Astrocyte (in vitro differentiated cells and primary cell): ENCODE measurements around the gene CCSER1. TPM values are rescaled to one million over a fixed set of nuclear protein-coding genes. Genes with fewer than 3 reads are reported as not detected.

Experiments used
- DNase-seq: peaks from one replicate; pipeline ENCODE4 v3.0.0-alpha.2; 2010; ENCODE audit warnings: low read depth
- FAIRE-seq: peaks from 2 replicates; lab custom pipeline; 2011; peaks lifted over from hg19 to GRCh38; lab: Jason Lieb, UNC
- H2AFZ ChIP-seq: 2 replicates; pipeline ENCODE4 v1.6.0; 2012; ENCODE audit warnings: low read depth, low read length, inconsistent platforms
- H3K27ac ChIP-seq: 2 replicates; pipeline ENCODE4 v1.5.1; 2011; ENCODE audit warnings: low read depth, low read length, inconsistent platforms
- H3K27me3 ChIP-seq: 2 replicates; pipeline ENCODE4 v1.6.0; 2011; ENCODE audit warnings: low read length, inconsistent platforms; ENCODE audit not compliant: insufficient read depth
- H3K36me3 ChIP-seq: 2 replicates; pipeline ENCODE4 v1.5.1; 2011; ENCODE audit warnings: low read length, inconsistent platforms; ENCODE audit not compliant: insufficient read depth
- H3K4me1 ChIP-seq: 2 replicates; pipeline ENCODE4 v1.5.1; 2011; ENCODE audit warnings: low read length, inconsistent platforms; ENCODE audit not compliant: insufficient read depth
- H3K4me2 ChIP-seq: 2 replicates; pipeline ENCODE4 v1.6.0; 2012; ENCODE audit warnings: low read length, inconsistent platforms
- H3K4me3 ChIP-seq: 2 replicates; pipeline ENCODE4 v1.5.1; 2011; ENCODE audit warnings: low read depth, mild to moderate bottlenecking, low read length, inconsistent platforms; ENCODE audit not compliant: insufficient read depth
- H3K79me2 ChIP-seq: 2 replicates; pipeline ENCODE4 v1.6.0; 2012; ENCODE audit warnings: mild to moderate bottlenecking, low read length, inconsistent platforms; ENCODE audit not compliant: insufficient read depth
- H3K9ac ChIP-seq: 2 replicates; pipeline ENCODE4 v1.6.0; 2012; ENCODE audit warnings: mild to moderate bottlenecking, low read length, inconsistent platforms
- H3K9me3 ChIP-seq: 2 replicates; pipeline ENCODE4 v1.5.1; 2012; ENCODE audit warnings: low read depth, mild to moderate bottlenecking, low read length, inconsistent platforms; ENCODE audit not compliant: insufficient read depth
- H4K20me1 ChIP-seq: 2 replicates; pipeline ENCODE4 v1.6.0; 2012; ENCODE audit warnings: low read length, inconsistent platforms; ENCODE audit not compliant: insufficient read depth
- H3K27ac Mint-ChIP-seq: one replicate; pipeline ENCODE4 v1.8.0; 2021; ENCODE audit warnings: mild to moderate bottlenecking, mixed read lengths; ENCODE audit not compliant: unreplicated experiment
- H3K27me3 Mint-ChIP-seq: one replicate; pipeline ENCODE4 v1.8.0; 2021; ENCODE audit warnings: low read depth, mixed read lengths; ENCODE audit not compliant: unreplicated experiment
- H3K36me3 Mint-ChIP-seq: one replicate; pipeline ENCODE4 v1.8.0; 2021; ENCODE audit warnings: low read depth, mixed read lengths; ENCODE audit not compliant: unreplicated experiment
- H3K4me1 Mint-ChIP-seq: one replicate; pipeline ENCODE4 v1.8.0; 2021; ENCODE audit warnings: low read depth, mixed read lengths; ENCODE audit not compliant: unreplicated experiment
- H3K4me3 Mint-ChIP-seq: one replicate; pipeline ENCODE4 v1.8.0; 2021; ENCODE audit warnings: mild to moderate bottlenecking, moderate library complexity, mixed read lengths; ENCODE audit not compliant: unreplicated experiment
- H3K9me3 Mint-ChIP-seq: one replicate; pipeline ENCODE4 v1.8.0; 2021; ENCODE audit warnings: mild to moderate bottlenecking, mixed read lengths; ENCODE audit not compliant: unreplicated experiment
- CTCF ChIP-seq: IDR thresholded peaks from 2 replicates; pipeline ENCODE4 v1.5.1; 2011; ENCODE audit warnings: low read depth, mild to moderate bottlenecking, inconsistent platforms, low read length, moderate library complexity; ENCODE audit not compliant: insufficient read depth
- EZH2 ChIP-seq: IDR thresholded peaks from 2 replicates; pipeline ENCODE4 v1.6.1; 2012; ENCODE audit warnings: mild to moderate bottlenecking, low read length, inconsistent platforms; ENCODE audit not compliant: insufficient read depth
- total RNA-seq: library from RNA; stranded (reverse); gene quantifications from 2 replicates; pipeline ENCODE4 v1.2.1, GENCODE V29; 2021

Gene CCSER1
- total RNA-seq, 1 donor from 2014 or later, result 2.2 TPM

DNA sequence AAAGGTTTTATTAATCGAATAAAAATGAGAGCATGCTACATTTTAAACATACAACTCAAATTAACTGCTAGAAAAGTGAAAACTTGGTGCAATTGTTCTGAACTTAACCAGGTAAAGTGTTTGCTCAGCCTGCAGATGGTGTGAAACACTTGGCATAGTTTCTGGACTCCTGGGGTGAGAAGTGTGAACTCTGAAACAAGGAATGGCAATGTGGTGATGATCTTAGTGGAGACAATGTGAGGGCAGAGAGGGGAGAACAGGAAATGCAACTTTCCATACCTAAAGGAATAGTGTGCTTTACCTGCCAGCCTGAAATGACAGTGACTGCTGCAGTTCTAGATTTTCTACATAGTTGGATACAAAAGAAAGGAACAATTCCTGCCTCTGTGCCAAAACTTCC is 57.4 kb downstream of the CCSER1 start:
- no peaks in the 10 kb centered on the region for H3K36me3 Mint-ChIP-seq
- Histone ChIP-seq H3K9ac (no peak overlapping the region), H3K4me3 (no peak overlapping the region), H3K4me2 (no peak overlapping the region), H2AFZ (no peak overlapping the region), H3K27ac (no peak overlapping the region), H4K20me1 (no peaks in the 10 kb centered on the region), H3K79me2 (no peaks in the 10 kb centered on the region), H3K36me3 (no peaks in the 10 kb centered on the region), H3K4me1 (no peaks in the 10 kb centered on the region), H3K27me3 (no peaks in the 10 kb centered on the region), H3K9me3 (no peaks in the 10 kb centered on the region)
- no peak overlapping the region for H3K27ac Mint-ChIP-seq
- no peaks in the 10 kb centered on the region for H3K9me3 Mint-ChIP-seq
- no peak overlapping the region for H3K4me3 Mint-ChIP-seq
- TF ChIP-seq EZH2, result no peak
- no peak for TF ChIP-seq CTCF
- peaks cover 5% of the 10 kb centered on the region for H3K4me1 Mint-ChIP-seq
- FAIRE-seq, result no peak
- H3K27me3 Mint-ChIP-seq, result no peaks in the 10 kb centered on the region
- DNase-seq, result no peak

- Mint-ChIP-seq H3K4me3 (no peak overlapping the region), H3K4me1 (peaks cover 5% of the 10 kb centered on the region), H3K36me3 (no peaks in the 10 kb centered on the region), H3K9me3 (no peaks in the 10 kb centered on the region), H3K27ac (no peak overlapping the region), H3K27me3 (no peaks in the 10 kb centered on the region)
- H3K4me3 ChIP-seq, result no peak overlapping the region
- H3K9ac ChIP-seq, result no peak overlapping the region
- no peak overlapping the region for H3K4me2 ChIP-seq
- no peak overlapping the region for H2AFZ ChIP-seq
- H3K27ac ChIP-seq, result no peak overlapping the region
- DNase-seq (no peak), FAIRE-seq (no peak)
- no peaks in the 10 kb centered on the region for H3K9me3 ChIP-seq
- TF ChIP-seq EZH2, result no peak
- TF ChIP-seq CTCF, result no peak
- no peaks in the 10 kb centered on the region for H3K36me3 ChIP-seq
- H4K20me1 ChIP-seq, result no peaks in the 10 kb centered on the region
- H3K79me2 ChIP-seq, result no peaks in the 10 kb centered on the region
- no peaks in the 10 kb centered on the region for H3K27me3 ChIP-seq
- H3K4me1 ChIP-seq, result no peaks in the 10 kb centered on the region
These were observed 58.2 kb downstream of the CCSER1 start for GRCh38 chr4:90185416-90185815.

DNA sequence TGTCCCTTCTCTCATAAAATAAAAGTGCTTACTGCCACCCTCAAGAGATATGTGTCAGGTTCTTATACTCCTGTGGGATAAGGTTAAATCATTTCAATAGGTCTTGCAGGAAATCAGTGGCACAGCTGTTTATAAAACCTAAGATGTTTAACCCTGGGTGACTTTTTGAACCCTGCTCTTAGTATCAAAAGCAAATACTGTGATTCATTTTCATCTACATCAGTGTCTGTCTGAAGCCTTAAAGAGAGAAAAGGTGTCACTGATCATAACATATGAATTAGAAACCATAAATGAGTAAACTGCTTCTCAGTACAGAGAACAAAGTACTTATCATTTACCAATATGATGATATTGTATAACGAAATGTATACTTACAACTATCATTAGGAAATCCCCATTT is 59.0 kb downstream of the CCSER1 start:
- peaks cover 5% of the 10 kb centered on the region for H3K4me1 Mint-ChIP-seq
- no peak for TF ChIP-seq EZH2
- TF ChIP-seq CTCF, result no peak
- no peak for FAIRE-seq

More for the DNA sequence above, 59.0 kb downstream of the CCSER1 start:
- Histone ChIP-seq H3K36me3 (no peaks in the 10 kb centered on the region), H3K27me3 (no peaks in the 10 kb centered on the region), H2AFZ (no peak overlapping the region), H3K9ac (no peak overlapping the region), H4K20me1 (no peaks in the 10 kb centered on the region), H3K79me2 (no peaks in the 10 kb centered on the region), H3K9me3 (no peaks in the 10 kb centered on the region), H3K4me1 (no peaks in the 10 kb centered on the region), H3K27ac (no peak overlapping the region), H3K4me2 (no peak overlapping the region), H3K4me3 (no peak overlapping the region)
- H3K9me3 Mint-ChIP-seq, result no peaks in the 10 kb centered on the region
- H3K36me3 Mint-ChIP-seq, result no peaks in the 10 kb centered on the region
- no peak overlapping the region for H3K4me3 Mint-ChIP-seq
- H3K27ac Mint-ChIP-seq, result no peak overlapping the region
- no peak for DNase-seq
- no peaks in the 10 kb centered on the region for H3K27me3 Mint-ChIP-seq
